ENCODE results near the gene LMAN2.

Gene LMAN2

GRCh38 chr5:177317959-177318377 lies 33.5 kb downstream of the LMAN2 start:
- Histone ChIP-seq H3K27ac (ENCODE audit: low read depth, low read length) (no peak overlapping the region), H3K9ac (ENCODE audit: low read depth, low read length) (no peak overlapping the region), H3K4me1 (ENCODE audit: control insufficient read depth, insufficient read depth, low read length) (peaks cover 4% of the 10 kb centered on the region; the same call in 1 of the 2 replicates), H3K36me3 (ENCODE audit: control insufficient read depth, insufficient read depth, low read length) (no peaks in the 10 kb centered on the region), H3K27me3 (ENCODE audit: control insufficient read depth, insufficient read depth, low read length) (no peaks in the 10 kb centered on the region), H3K4me3 (ENCODE audit: low read depth, low read length) (no peak overlapping the region), H3K9me3 (ENCODE audit: control insufficient read depth, insufficient read depth, low read length) (no peaks in the 10 kb centered on the region)

GRCh38 chr5:177316005-177316404 lies 35.5 kb downstream of the LMAN2 start:
- Histone ChIP-seq H3K27me3 (ENCODE audit: control insufficient read depth, insufficient read depth, low read length) (no peaks in the 10 kb centered on the region), H3K27ac (ENCODE audit: low read depth, low read length) (no peak overlapping the region), H3K9me3 (ENCODE audit: control insufficient read depth, insufficient read depth, low read length) (no peaks in the 10 kb centered on the region), H3K36me3 (ENCODE audit: control insufficient read depth, insufficient read depth, low read length) (no peaks in the 10 kb centered on the region), H3K4me1 (ENCODE audit: control insufficient read depth, insufficient read depth, low read length) (peaks cover 4% of the 10 kb centered on the region; the same call in 1 of the 2 replicates), H3K4me3 (ENCODE audit: low read depth, low read length) (no peak overlapping the region), H3K9ac (ENCODE audit: low read depth, low read length) (no peak overlapping the region)

- H3K27ac ChIP-seq (ENCODE audit: low read depth, low read length): no peak overlapping the region
- H3K9ac ChIP-seq (ENCODE audit: low read depth, low read length): no peak overlapping the region
- no peak overlapping the region for H3K4me3 ChIP-seq (ENCODE audit: low read depth, low read length)
Measured at GRCh38 chr5:177315411-177315810, 36.1 kb downstream of the LMAN2 start.

GRCh38 chr5:177314376-177315342 lies 36.8 kb downstream of the LMAN2 start:
- H3K4me3 ChIP-seq (ENCODE audit: low read depth, low read length): no peak overlapping the region
- H3K9me3 ChIP-seq (ENCODE audit: control insufficient read depth, insufficient read depth, low read length): no peaks in the 10 kb centered on the region
- no peak overlapping the region for H3K27ac ChIP-seq (ENCODE audit: low read depth, low read length)
- H3K4me1 ChIP-seq (ENCODE audit: control insufficient read depth, insufficient read depth, low read length): peaks cover 13% of the 10 kb centered on the region; the same call in 1 of the 2 replicates
- H3K36me3 ChIP-seq (ENCODE audit: control insufficient read depth, insufficient read depth, low read length): no peaks in the 10 kb centered on the region
- no peak overlapping the region for H3K9ac ChIP-seq (ENCODE audit: low read depth, low read length)
- H3K27me3 ChIP-seq (ENCODE audit: control insufficient read depth, insufficient read depth, low read length): no peaks in the 10 kb centered on the region

More at GRCh38 chr5:177315411-177315810, 36.1 kb downstream of the LMAN2 start:
- Histone ChIP-seq H3K4me1 (ENCODE audit: control insufficient read depth, insufficient read depth, low read length) (peaks cover 8% of the 10 kb centered on the region; the same call in 1 of the 2 replicates), H3K27me3 (ENCODE audit: control insufficient read depth, insufficient read depth, low read length) (no peaks in the 10 kb centered on the region), H3K9me3 (ENCODE audit: control insufficient read depth, insufficient read depth, low read length) (no peaks in the 10 kb centered on the region), H3K36me3 (ENCODE audit: control insufficient read depth, insufficient read depth, low read length) (no peaks in the 10 kb centered on the region)

- peaks cover 13% of the 10 kb centered on the region; the same call in 1 of the 2 replicates for H3K4me1 ChIP-seq (ENCODE audit: control insufficient read depth, insufficient read depth, low read length)
- H3K27me3 ChIP-seq (ENCODE audit: control insufficient read depth, insufficient read depth, low read length): no peaks in the 10 kb centered on the region
- H3K9ac ChIP-seq (ENCODE audit: low read depth, low read length): no peak overlapping the region
- H3K9me3 ChIP-seq (ENCODE audit: control insufficient read depth, insufficient read depth, low read length): no peaks in the 10 kb centered on the region
- H3K27ac ChIP-seq (ENCODE audit: low read depth, low read length): no peak overlapping the region
- no peak overlapping the region for H3K4me3 ChIP-seq (ENCODE audit: low read depth, low read length)
- H3K36me3 ChIP-seq (ENCODE audit: control insufficient read depth, insufficient read depth, low read length): no peaks in the 10 kb centered on the region
Measured at GRCh38 chr5:177313561-177314259, 37.8 kb downstream of the LMAN2 start.

GRCh38 chr5:177312649-177313181 lies 38.8 kb downstream of the LMAN2 start:
- Histone ChIP-seq H3K9me3 (ENCODE audit: control insufficient read depth, insufficient read depth, low read length) (no peaks in the 10 kb centered on the region), H3K9ac (ENCODE audit: low read depth, low read length) (no peak overlapping the region; the same call in 1 of the 2 replicates), H3K4me3 (ENCODE audit: low read depth, low read length) (peak overlapping the region; percentile 62), H3K36me3 (ENCODE audit: control insufficient read depth, insufficient read depth, low read length) (no peaks in the 10 kb centered on the region), H3K4me1 (ENCODE audit: control insufficient read depth, insufficient read depth, low read length) (peaks cover 9% of the 10 kb centered on the region; the same call in 1 of the 2 replicates), H3K27me3 (ENCODE audit: control insufficient read depth, insufficient read depth, low read length) (no peaks in the 10 kb centered on the region), H3K27ac (ENCODE audit: low read depth, low read length) (peak overlapping the region; percentile 74)

GRCh38 chr5:177311723-177312648 lies 39.5 kb downstream of the LMAN2 start, which contains the start of gene MXD3:
Gene MXD3, minus strand, starts transcription at chr5:177311898. Its CDS starts 68 bp downstream, at chr5:177311830.
- Histone ChIP-seq H3K4me1 (ENCODE audit: control insufficient read depth, insufficient read depth, low read length) (peaks cover 9% of the 10 kb centered on the region; the same call in 1 of the 2 replicates), H3K9ac (ENCODE audit: low read depth, low read length) (peak within 1 kb of the TSS; percentile 85), H3K4me3 (ENCODE audit: low read depth, low read length) (peak within 1 kb of the TSS; percentile 62), H3K27ac (ENCODE audit: low read depth, low read length) (peak within 1 kb of the TSS; percentile 89), H3K9me3 (ENCODE audit: control insufficient read depth, insufficient read depth, low read length) (no peaks in the 10 kb centered on the region), H3K36me3 (ENCODE audit: control insufficient read depth, insufficient read depth, low read length) (0 out of 2 replicates have a peak, but pooled peaks cover under 1% of the 10 kb centered on the region), H3K27me3 (ENCODE audit: control insufficient read depth, insufficient read depth, low read length) (no peaks in the 10 kb centered on the region)

- Histone ChIP-seq H3K27ac (ENCODE audit: low read depth, low read length) (peak overlapping the region; percentile 89), H3K9ac (ENCODE audit: low read depth, low read length) (no peak overlapping the region), H3K36me3 (ENCODE audit: control insufficient read depth, insufficient read depth, low read length) (peaks cover 7% of the 10 kb centered on the region), H3K27me3 (ENCODE audit: control insufficient read depth, insufficient read depth, low read length) (no peaks in the 10 kb centered on the region), H3K4me3 (ENCODE audit: low read depth, low read length) (peak overlapping the region; percentile 62), H3K9me3 (ENCODE audit: control insufficient read depth, insufficient read depth, low read length) (no peaks in the 10 kb centered on the region), H3K4me1 (ENCODE audit: control insufficient read depth, insufficient read depth, low read length) (peaks cover 9% of the 10 kb centered on the region; the same call in 1 of the 2 replicates)
Measured at GRCh38 chr5:177311392-177311722, 40.1 kb downstream of the LMAN2 start.

GRCh38 chr5:177310757-177311391 lies 40.6 kb downstream of the LMAN2 start:
- Histone ChIP-seq H3K36me3 (ENCODE audit: control insufficient read depth, insufficient read depth, low read length) (peaks cover 11% of the 10 kb centered on the region), H3K27me3 (ENCODE audit: control insufficient read depth, insufficient read depth, low read length) (no peaks in the 10 kb centered on the region), H3K27ac (ENCODE audit: low read depth, low read length) (no peak overlapping the region), H3K9me3 (ENCODE audit: control insufficient read depth, insufficient read depth, low read length) (no peaks in the 10 kb centered on the region), H3K4me3 (ENCODE audit: low read depth, low read length) (peak overlapping the region; percentile 62), H3K4me1 (ENCODE audit: control insufficient read depth, insufficient read depth, low read length) (peaks cover 9% of the 10 kb centered on the region; the same call in 1 of the 2 replicates), H3K9ac (ENCODE audit: low read depth, low read length) (no peak overlapping the region)

Data from HUES48 (cell line).